Progenitor cell of endocrine pancreas (in vitro differentiated cells): Measurements from ENCODE around the gene LRRC36. TPM values are rescaled to one million over a fixed set of nuclear protein-coding genes. Genes with fewer than 3 reads are reported as not detected.

Source experiments
- DNase-seq: peaks from one replicate; pipeline ENCODE4 v3.0.0; 2021; ENCODE audit warnings: low spot score; ENCODE audit not compliant: unreplicated experiment
- H3K27ac Mint-ChIP-seq: 2 replicates; pipeline ENCODE4 v1.8.0; 2021; ENCODE audit warnings: mild to moderate bottlenecking, moderate library complexity, mixed read lengths
- H3K27me3 Mint-ChIP-seq: 2 replicates; pipeline ENCODE4 v1.8.0; 2021; ENCODE audit warnings: mixed read lengths
- H3K36me3 Mint-ChIP-seq: 2 replicates; pipeline ENCODE4 v1.8.0; 2022; ENCODE audit warnings: mixed read lengths; ENCODE audit not compliant: insufficient read depth
- H3K4me1 Mint-ChIP-seq: 2 replicates; pipeline ENCODE4 v1.8.0; 2021; ENCODE audit warnings: low read depth, mixed read lengths
- H3K4me3 Mint-ChIP-seq: 2 replicates; pipeline ENCODE4 v1.8.0; 2021; ENCODE audit warnings: low read depth, mild to moderate bottlenecking, moderate library complexity, mixed read lengths
- H3K9me3 Mint-ChIP-seq: 2 replicates; pipeline ENCODE4 v1.8.0; 2021; ENCODE audit warnings: low read depth, mixed read lengths
- total RNA-seq: library from RNA; stranded (reverse); gene quantifications from 2 replicates; pipeline ENCODE4 v1.2.1, GENCODE V29; 2021
- TF ChIP-seq, protein P1 (sequence below): fragments of 200-600 bp; sonication (generic); IDR thresholded peaks from one replicate; pipeline ENCODE4 v1.5.0; 2021; ENCODE audit warnings: antibody characterized with exemption, mild to moderate bottlenecking; ENCODE audit not compliant: unreplicated experiment

LRRC36 gene
- total RNA-seq, 1 donor from 2014 or later, result 1.6 TPM

DNA sequence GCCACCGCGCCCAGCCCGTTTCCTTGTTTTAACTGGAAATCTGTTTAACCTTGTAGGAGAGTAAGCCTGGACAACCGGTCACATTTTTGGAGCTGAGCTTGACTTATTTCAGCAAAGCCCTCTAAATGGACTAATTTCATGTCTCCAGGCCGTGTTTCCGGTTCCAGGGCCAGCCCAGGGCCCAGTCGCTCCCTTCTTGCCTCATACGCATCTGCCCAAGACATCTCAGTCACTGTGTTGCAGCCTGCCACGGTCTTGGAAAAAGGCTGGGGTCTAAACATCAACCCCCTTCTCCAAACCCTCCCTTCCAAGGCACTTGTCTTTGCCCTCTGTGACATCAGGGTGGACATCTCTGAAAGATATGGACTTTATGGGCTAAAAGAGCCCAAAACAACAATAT is 28.3 kb upstream of the LRRC36 start:
- Mint-ChIP-seq H3K4me3 (no peak overlapping the region), H3K36me3 (no peaks in the 10 kb centered on the region), H3K9me3 (no peaks in the 10 kb centered on the region), H3K27ac (no peak overlapping the region), H3K27me3 (peaks cover 27% of the 10 kb centered on the region), H3K4me1 (no peaks in the 10 kb centered on the region)
- DNase-seq, result no peak
- TF ChIP-seq, protein P1, sequence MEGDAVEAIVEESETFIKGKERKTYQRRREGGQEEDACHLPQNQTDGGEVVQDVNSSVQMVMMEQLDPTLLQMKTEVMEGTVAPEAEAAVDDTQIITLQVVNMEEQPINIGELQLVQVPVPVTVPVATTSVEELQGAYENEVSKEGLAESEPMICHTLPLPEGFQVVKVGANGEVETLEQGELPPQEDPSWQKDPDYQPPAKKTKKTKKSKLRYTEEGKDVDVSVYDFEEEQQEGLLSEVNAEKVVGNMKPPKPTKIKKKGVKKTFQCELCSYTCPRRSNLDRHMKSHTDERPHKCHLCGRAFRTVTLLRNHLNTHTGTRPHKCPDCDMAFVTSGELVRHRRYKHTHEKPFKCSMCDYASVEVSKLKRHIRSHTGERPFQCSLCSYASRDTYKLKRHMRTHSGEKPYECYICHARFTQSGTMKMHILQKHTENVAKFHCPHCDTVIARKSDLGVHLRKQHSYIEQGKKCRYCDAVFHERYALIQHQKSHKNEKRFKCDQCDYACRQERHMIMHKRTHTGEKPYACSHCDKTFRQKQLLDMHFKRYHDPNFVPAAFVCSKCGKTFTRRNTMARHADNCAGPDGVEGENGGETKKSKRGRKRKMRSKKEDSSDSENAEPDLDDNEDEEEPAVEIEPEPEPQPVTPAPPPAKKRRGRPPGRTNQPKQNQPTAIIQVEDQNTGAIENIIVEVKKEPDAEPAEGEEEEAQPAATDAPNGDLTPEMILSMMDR, result no peak

DNA sequence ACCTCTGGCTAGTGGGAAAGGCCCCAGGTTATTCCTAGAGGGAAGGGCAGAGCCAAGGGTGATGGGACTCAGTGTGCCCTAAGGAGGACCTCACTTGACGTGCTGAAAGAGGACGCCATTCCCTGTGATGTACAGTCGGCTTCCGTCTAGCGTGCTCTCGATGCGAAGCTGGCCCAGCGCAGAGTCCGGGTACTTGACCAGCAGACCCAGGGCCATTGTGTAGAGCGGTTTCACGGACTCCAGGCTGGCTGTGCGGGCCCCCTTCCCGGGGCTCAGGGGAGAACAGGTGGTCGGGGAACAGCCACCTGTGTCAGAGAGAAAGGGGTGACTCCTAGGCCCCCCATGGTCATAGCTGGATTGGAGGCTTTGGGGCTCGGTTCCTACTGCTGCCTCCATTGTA is 27.3 kb upstream of the LRRC36 start:
- DNase-seq, result no peak
- Mint-ChIP-seq H3K4me3 (no peak overlapping the region), H3K27me3 (peaks cover 27% of the 10 kb centered on the region), H3K4me1 (no peaks in the 10 kb centered on the region), H3K36me3 (no peaks in the 10 kb centered on the region), H3K9me3 (no peaks in the 10 kb centered on the region), H3K27ac (no peak overlapping the region)
- TF ChIP-seq, protein P1, result no peak

DNA sequence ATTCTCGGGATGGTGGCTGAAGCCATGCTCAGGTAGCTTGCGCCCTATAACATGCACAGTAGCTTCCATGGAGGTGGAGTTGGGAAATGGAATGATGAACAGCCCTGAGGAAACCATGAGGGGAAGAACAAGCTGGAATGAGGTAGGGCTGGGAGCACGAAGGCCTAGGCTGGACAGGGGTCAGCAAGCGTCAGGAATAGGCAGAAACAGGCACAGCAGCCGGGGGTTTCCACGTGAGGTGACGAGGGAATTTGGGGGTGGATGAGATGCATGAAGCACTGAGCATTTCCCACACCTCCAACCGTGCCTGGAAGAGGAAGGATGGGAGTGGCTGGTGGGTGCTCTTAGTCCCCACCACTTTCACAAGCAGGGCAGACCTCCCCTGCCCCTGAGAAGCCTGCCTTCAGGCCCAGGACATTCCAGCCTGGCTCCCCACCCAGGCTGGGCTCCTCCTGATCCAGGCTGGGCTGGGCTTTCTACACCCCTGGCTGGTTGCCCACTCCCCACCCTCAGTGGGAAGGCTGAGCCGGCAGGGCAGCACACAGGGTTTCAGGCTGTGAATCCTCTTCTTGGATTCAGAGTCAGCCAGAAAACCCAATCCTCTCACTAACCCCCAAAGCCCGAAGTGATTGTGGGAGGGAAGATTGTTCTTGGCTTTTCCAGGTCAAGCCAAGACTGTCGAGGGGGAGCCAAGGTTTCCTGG is 25.4 kb upstream of the LRRC36 start:
- Mint-ChIP-seq H3K4me1 (no peaks in the 10 kb centered on the region), H3K27me3 (peaks cover 23% of the 10 kb centered on the region), H3K27ac (no peak overlapping the region), H3K9me3 (peaks cover 4% of the 10 kb centered on the region), H3K4me3 (no peak overlapping the region), H3K36me3 (no peaks in the 10 kb centered on the region)
- no peak for DNase-seq
- TF ChIP-seq, protein P1, result no peak

DNA sequence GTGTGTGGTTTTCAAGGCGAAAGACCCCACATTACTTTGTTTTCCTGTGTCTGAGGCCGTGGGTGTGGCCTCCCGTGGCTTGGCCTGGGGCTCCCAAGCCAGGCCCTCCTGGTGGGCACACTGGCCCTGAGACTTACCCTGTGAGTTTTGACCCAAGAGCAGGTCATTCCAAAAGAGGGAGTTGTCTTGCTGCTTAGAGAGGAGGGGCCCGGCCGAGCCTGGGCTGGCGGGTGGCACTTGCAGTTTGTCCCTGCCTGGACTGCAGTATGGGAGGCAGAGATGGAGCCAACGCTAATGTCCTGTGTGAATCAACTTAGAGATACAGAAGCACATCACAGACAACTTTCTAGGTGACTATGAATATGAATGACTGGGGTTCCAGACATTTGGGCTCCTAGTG is 24.5 kb upstream of the LRRC36 start:
- Mint-ChIP-seq H3K4me3 (no peak overlapping the region), H3K36me3 (no peaks in the 10 kb centered on the region), H3K9me3 (peaks cover 4% of the 10 kb centered on the region), H3K27ac (no peak overlapping the region), H3K4me1 (no peaks in the 10 kb centered on the region), H3K27me3 (peaks cover 22% of the 10 kb centered on the region)
- DNase-seq, result no peak
- TF ChIP-seq, protein P1, result no peak

GRCh38 chr16:67302970-67303369 is 23.6 kb upstream of the LRRC36 start:
- peaks cover 17% of the 10 kb centered on the region for H3K27me3 Mint-ChIP-seq
- no peak overlapping the region for H3K27ac Mint-ChIP-seq
- H3K4me3 Mint-ChIP-seq, result no peak overlapping the region
- TF ChIP-seq, protein P1, result no peak
- DNase-seq, result no peak
- no peaks in the 10 kb centered on the region for H3K36me3 Mint-ChIP-seq
- H3K9me3 Mint-ChIP-seq, result peaks cover 4% of the 10 kb centered on the region
- H3K4me1 Mint-ChIP-seq, result no peaks in the 10 kb centered on the region
